Ureter (tissue), 1 donor: Measurements from ENCODE around the gene TULP3. TPM values are rescaled to one million over a fixed set of nuclear protein-coding genes. Genes with fewer than 3 reads are reported as not detected.

Experiments used
- DNase-seq: peaks from one replicate; pipeline ENCODE4 v3.0.0-alpha.2; 2020; ENCODE audit warnings: low spot score
- total RNA-seq: library from RNA; stranded (reverse); gene quantifications from one replicate; pipeline ENCODE4 v1.2.4, GENCODE V29; 2023
- donor health status: DM: yes; HTN: yes; CAD: no.

Gene TULP3
- total RNA-seq, 1 donor from 2014 or later: 13.2 TPM

DNA sequence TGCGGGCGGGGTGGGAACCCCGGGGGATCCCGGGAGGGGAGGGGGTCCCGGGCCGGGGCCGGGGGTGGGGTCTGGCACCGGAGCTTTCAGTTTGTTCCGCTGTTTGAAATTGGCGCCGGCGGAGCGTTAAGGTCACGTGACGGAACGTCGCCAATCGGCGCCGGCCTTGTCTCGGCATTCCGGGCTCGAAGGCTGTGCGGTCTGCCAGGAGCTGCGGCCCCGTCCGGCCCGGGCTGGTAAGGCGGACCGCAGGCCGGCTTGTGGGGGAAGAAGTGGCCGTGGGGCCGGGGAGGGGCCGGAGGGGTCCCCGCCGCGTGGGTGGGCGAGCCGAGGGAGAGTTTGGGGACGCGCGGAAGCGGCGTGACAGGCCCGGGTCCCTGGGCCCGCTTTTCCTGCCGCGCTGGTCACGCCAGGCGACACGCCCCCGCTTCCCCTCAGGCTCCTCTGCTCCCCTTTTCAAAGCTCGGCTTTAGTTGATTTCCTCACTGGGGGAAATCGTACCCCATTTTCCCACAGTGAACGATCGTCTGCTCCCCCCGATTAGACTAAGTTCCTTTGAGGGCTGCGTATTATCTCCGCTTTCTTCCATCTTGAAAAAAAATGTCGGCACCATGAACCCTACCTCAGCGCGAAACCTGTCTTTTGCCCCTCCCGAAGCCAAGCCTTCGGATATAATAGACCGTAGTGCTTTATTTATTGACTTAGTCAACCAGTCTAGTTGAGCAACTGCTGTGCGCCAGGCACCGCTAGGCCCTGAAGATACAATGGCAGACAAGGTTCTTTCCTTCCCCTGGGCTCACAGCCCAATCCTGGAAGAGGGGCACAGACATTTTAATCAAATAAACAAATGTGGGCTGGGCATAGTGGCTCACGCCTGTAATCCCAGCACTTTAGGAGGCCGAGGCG is 13.4 kb upstream of the TULP3 start, which contains the start of the genes FOXM1 and RHNO1:
TSS of gene FOXM1 (minus strand) at position 128 of the 906 bp plus-strand sequence. CDS start 2,696 bp downstream, outside the sequence.
TSS of gene RHNO1 (plus strand) at position 177 of the 906 bp plus-strand sequence. CDS start 8,144 bp downstream, outside the sequence.
- peak; percentile 92 for DNase-seq

DNA sequence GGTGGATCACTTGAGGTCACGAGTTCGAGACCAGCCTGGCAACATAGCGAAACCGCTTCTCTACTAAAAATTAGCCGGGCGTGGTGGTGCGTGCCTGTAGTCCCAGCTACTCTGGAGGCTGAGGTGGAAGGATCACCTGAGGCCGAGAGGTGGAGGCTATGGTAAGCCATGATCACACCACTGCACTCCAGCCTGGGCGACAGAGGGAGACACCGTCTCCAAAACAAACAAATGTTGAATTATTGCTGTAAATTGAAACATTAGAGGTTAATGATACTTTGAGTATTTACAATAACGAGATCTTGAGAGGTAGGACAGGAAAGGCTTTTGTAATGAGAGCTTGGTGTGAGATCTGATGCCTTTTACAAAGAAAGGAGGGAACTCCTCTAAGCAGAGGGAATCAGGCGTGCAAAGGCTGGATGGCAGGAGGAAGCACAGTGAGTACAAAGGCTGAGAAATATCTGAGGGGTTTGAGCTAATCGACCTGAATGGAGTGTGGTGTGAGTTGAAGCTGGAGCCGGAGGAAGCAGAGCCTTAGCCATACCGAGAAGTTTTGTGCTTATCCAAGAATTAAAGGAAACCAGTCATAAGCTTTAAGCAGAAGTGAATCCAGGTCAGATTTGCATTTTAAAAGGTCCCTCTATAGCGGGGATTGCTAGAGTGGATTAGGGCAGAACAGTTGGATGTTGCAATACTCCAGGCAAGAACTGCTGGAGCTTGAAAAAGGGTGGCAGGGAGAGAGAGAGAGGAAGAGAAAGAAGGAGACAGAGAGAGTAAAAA is 12.5 kb upstream of the TULP3 start:
- DNase-seq: no peak

DNA sequence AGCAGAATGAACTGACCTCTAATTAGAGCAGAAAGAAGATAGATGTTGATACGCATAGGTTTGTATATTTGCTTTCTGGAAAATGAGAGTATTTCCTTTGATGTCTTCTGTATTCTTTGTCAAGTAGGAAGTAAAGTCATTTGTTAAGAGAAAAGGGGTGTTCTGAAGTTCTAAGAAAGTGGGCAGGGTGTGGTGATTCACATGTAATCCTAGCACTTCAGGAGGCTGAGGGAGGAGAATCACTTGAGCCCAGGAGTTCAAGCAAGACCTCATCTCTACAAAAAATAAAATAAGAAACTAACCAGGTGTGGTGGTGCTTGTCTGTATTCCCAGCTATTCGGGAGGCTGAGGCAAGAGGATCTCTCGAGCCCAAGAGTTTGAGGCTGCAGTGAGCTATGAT is 10.8 kb upstream of the TULP3 start:
- DNase-seq: no peak

DNA sequence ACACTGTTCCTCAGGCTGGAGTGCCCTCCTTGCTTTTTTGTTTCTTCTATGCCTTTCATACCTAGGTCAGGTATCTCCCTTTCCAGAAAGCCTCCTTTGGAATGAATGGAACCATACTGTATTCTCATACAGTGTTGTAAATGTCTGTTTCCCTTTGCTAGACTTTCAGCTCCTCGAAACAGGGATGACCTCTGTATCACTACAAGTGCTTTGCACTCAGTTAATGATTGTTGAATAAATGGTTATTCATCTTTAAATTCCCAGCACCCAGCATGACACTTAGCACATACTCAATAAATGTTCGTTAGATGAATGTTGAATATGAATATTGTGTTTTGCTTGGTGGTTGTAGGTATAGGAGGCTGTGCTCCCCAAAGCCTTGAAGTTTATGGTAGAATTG is 5.9 kb upstream of the TULP3 start:
- DNase-seq: no peak

DNA sequence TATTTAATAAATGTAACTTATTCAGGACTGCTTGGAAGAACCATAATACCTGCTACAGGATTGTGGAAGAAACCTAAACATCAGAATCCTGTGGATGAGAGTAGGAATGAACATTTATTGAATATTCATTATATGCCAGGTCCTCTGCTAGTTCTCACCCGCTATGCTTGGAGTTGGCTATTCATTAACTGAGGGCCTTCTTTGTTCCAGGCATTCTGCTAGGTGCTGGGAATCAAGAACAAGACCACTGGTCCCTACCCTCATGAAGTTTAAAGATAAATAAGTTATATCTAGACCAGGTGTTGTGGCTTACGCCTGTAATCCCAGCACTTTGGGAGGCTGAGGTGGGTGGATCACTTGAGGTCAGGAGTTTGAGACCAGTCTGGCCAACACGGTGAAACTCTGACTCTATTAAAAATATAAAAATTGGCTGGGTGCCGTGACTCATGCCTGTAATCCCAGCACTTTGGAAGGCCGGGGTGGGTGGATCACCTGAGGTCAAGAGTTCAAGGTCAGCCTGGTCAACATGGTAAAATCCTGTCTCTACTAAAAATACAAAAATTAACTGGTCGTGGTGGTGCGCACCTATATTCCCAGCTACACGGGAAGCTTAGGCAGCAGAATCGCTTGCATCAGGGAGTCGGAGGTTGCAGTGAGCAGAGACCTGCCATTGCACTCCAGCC is 3.8 kb upstream of the TULP3 start:
- no peak for DNase-seq

DNA sequence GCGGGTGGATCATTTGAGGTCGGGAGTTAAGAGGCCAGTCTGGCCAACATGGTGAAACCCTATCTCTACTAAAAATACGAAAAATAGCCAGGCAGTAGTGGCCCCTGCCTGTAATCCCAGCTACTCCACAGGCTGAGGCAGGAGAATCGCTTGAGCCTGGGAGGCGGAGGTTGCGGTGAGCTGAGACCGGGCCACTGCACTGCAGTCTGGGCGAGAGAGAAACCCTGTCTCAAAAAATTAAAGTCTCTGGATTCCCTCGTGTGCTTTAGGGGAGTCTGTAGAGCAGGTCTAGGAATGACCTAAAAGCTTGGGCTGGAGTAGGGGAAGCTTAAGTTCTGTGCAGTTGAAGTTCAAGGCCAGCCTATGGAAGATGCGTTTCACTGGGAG is 697 bp upstream of the TULP3 start:
- DNase-seq: no peak

DNA sequence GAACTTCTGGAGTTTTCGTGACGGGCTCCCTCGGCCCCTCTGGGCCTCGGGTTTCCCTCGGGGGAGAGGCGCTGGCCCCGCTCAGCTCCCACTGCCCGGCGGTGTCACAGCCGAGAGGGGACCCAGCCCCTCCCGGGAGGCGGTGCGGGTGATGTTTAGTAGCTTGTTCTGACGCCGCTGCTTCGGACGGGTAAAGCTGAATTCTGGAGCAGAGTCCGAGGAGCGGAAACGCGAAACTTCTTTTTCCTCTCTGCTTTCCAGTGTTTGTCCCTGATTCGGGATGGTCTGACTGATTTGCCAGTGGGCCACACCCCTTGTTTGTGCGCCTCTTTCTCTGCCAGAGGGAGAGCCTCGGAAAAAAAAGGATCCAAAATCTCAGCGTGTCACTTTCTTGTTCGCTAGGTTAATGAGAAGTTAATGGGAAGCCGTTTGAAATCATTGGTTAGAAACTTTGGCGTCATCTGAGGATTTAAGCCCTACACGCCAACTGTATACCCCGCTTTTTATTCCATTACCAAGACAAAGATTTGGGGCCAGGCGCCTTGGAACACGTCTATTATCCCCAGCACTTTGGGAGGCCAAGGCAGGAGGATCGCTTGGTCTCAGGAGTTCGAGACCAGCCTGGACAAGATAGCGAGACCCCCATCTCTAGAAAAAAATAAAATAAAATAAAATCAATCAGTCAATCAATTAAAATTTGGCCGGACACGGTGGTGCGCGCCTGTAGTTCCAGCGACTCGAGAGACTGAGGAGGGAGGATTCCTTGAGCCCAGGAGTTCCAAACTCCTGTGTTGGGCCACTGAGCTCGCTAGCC is 756 bp downstream of the TULP3 start:
- DNase-seq: peak; percentile 55

DNA sequence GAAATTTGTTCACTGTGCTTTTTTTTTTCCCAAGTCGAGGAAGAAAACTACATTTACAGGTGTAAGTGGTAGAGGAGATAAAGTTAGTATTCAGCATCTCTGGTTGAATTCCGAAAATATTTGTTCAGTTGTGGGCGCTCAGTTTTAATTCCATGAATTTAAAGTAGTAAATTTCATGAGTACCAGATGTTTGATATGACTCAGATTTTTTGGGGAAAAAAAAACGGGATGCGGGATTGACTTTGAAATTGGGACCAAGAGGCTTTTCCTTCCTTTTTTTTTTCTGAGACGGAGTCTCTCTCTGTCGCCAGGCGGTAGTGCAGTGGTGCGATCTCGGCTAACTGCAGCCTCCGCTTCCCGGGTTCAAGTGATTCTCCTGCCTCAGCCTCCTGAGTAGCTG is 1.6 kb downstream of the TULP3 start:
- DNase-seq: no peak

DNA sequence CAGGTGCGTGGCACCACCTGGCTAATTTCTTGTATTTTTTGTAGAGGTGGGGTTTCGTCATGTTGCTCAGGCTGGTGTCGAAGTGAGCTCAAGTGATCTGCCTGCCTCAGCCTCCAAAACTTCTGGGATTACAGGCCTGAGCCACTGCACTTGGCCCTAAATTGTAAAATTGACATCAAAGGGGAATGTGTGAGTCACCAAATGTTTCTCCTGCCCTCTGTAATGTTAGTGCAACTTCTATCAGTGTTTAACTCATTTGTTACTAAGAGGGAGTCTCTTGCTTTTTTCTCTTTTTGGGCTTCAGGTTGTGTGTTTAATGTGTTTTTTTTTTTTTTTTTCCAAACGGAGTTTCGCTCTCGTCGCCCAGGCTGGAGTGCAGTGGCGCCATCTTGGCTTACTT is 2.3 kb downstream of the TULP3 start:
- no peak for DNase-seq

DNA sequence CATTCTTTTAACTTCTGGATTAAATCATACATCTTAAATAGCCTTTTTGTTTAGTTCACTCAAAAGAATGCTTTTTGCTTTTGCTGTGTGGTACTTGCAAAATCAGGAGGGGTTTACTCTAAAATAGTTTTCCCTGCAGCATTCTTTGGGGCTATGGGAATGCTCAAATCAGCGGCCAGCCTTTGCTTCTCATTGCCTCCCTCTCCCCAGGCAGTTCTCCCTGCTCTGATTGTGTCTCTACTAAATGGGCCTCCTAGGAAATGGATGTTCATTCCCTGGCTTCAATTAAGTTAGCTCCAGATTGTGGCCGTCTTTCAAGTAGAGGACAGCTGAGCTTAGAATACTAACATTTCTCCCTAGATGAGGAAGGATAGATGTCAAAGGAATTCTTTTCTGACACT is 4.4 kb downstream of the TULP3 start:
- DNase-seq: no peak

DNA sequence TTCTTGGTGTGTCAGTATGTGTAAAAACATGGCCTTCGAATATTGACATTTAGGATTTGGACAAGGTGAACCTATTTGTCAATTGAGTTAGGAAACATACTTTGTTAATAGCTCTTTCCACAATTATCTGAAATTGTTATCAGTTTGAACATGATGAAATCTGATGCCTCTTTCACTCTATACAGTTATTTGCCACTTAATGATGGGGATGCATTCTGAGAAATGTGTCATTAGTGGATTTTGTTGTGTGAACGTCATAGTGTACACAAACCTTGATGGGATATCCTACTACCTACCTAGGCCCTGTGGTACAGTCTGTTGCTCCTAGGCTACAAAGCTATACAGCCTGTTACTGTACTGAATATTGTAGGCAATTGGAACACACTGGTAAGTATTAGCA is 4.8 kb downstream of the TULP3 start:
- DNase-seq: no peak

DNA sequence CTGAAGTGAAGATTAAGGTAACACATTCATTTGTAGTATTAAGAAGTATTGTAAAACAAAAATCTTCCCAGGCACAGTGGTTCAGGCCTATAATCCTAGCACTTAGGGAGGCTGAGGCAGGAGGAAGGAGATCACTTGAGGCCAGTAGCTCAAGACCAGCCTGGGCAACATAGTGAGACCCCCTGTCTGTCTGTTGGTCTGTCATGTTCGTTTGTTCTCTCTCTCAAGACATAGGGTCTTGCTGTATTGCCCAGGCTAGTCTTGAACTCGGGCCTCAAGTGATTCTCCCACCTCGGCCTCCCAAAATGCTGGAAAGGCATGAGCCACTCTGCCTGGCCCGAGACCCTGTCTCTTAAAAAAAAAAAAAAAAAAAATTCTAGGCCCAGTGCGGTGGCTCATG is 6.7 kb downstream of the TULP3 start:
- DNase-seq: no peak

DNA sequence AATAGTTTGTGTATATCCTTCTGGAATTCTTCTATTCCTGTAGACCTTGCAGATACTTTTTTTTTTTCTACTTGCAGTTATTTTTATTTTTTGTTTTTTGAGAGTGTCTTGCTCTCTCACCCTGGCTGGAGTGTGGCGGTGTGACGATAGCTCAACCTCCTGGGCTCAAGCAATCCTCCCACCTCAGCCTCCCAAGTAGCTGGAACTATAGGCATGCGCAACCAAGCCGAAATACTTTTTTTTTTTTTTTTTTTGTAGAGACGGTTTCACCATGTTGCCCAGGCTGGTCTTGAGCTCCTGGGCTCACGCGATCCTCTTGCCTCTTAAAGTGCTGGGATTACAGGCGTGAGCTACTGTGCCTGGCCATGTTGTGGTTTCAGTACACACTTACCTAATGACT is 10.0 kb downstream of the TULP3 start:
- no peak for DNase-seq

DNA sequence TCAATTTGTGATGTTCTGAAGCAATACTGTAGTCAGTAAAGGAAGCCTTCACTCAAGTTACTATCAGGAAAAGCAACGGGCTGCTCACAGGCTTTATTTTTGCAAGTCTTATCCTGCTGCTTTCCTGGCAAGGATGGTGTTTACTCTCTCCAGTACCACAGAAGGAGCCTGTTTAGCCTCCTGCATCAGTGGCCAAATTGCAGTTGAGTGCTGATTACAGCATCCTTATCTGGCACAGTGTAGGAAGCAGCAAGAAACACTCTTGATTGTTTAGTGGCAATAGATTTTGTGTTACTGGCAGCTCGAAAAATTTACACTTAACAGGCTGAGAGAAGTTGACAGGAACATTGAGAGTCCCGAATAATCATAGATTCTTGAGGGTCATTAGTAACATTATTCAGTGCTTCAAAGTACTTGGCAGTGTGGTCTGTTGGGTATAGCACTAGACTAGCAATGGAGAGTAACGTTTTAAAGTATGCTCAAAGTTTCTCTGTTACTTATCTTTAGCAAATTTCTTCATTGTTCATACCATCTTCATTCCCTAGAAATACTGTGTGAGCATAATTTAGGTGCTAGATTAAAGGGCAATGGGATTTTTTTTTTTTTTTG is 11.7 kb downstream of the TULP3 start:
- no peak for DNase-seq

DNA sequence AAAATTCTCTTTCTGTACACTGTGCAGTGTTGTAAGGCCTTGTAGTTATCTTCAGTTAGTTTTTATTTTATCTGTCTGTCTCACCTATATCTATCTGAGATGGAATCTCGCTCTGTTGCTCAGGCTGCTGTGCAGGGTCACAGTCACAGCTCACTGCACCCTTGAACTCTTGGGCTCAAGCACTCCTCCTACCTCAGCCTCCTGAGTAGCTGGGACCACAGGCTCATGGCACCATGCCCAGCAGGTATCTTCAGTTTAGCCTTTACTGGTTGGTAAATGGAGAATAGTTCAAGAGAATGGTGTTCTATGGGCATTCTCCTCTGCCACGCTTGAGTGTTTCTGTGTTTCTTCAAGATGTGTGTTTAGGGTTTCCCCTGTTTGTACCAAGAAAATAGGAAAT is 13.6 kb downstream of the TULP3 start:
- DNase-seq: no peak

DNA sequence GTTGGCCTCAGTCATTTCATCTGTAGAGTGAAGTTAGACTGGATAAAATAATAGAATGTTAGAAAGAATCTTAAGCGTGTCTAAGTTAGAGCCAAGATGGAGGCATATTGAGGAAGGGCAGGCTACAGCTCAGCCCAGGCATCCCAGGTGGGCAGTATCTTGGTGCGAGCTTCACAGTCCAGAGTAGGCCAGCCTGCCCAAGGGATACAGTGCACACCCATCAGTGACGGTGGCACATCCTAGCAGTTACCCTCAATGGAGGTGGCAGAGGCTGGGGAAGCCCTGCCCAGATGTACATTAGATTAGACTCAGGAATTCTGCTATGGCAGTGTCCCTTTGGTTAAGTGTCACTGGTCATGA is 21.5 kb downstream of the TULP3 start:
- DNase-seq: no peak

DNA sequence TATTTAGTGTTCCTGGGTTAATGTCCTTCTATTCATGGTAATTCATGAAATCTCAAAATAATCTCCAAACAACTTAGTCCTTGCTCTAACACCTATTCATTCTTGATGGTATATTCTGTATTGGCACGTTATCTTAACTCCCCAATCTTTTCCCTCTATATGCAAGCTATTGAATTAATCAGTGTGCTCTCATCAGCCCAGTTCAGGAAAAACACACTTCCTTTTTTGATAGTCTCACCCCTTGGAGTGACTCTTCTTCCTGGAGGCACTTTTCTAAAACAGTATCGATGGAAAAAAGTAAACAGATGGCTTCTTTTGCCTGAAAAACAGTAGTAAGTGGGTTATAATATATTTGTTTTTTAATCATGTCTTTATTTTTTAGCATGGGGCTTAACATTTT is 28.6 kb downstream of the TULP3 start:
- DNase-seq: no peak

DNA sequence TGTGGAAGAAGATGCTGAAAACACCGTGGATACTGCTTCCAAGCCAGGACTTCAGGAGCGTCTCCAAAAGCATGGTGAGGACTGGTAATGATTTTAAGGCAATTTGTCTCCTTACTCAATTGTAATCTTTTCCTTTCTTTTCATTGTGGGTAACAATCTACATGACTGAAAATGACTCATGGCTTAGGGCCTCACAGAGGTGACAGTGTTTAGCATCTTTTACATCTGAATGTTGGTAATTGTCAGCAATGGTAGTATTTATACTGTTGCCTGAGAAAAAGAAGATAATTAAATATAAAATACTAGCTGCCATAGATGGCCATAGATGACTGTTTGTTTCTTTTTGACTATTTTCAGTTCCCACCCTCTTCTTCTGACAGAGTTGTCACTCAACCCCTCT is 31.6 kb downstream of the TULP3 start:
- DNase-seq: no peak

DNA sequence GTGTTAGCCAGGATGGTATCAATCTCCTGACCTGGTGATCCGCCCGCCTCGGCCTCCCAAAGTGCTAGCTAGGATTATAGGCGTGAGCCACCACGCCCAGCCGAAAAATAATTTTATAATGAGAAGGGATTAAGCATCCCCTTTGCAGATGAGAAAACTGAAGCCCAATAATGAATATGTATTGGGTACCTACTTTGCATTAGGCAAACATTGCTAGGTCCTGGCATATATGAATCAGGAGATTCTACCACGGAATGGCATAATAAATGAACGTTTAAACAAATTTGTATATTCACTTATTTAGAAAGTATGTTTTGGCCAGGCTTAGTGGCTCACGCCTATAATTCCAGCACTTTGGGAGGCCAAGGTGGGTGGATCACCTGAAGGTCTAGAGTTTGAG is 32.4 kb downstream of the TULP3 start:
- DNase-seq: no peak

DNA sequence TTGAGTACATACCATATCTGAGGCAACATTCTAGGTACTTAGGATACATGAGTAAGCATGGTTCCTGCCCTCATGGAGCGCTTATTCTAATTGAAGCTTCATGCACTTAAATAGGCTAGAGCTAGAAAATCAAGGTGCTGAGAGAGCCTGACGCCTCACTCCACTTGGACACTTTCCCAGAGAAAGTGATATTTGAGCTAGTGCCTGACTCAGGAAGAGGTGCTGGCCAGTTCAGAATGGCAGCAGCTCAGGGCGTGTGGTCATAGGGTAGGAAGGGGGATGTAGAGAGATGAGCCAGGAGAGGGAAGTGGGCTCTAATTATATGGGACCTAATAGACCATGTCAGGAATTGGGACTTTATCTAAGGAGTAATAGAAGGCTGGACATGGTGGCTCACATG is 33.3 kb downstream of the TULP3 start:
- no peak for DNase-seq
